Aorta (tissue), 5 donors: ENCODE data around the gene COX5B. TPM values are rescaled to one million over a fixed set of nuclear protein-coding genes. Genes with fewer than 3 reads are reported as not detected.
"Not testable (repeated sequence)": the region's sequence is repeated elsewhere in the genome, so short reads cannot be mapped to it uniquely, and the experiment has no call there.

Experiments used
- ATAC-seq: fragments of 200-7000 bp; cut with Tn5 transposase; one replicate; pipeline ENCODE4 v1.9.1; 2022; ENCODE audit warnings: moderate library complexity; ENCODE audit not compliant: low FRiP score
- DNase-seq, 2 donors: peaks; one replicate each; pipeline ENCODE4 v3.0.0-alpha.2; 2020
- H3K27ac ChIP-seq, 2 donors: one replicate each; pipeline ENCODE4 v1.5.1; 2013; ENCODE audit warnings: low read length in 2 of 2, mild to moderate bottlenecking in 2 of 2, moderate library complexity in 2 of 2, control low read depth in 1 of 2, inconsistent platforms in 1 of 2, low read depth in 1 of 2
- H3K27me3 ChIP-seq, 2 donors: one replicate each; pipeline ENCODE4 v1.6.1; 2013; ENCODE audit warnings: control low read depth in 1 of 2, low read length in 1 of 2, mild to moderate bottlenecking in 1 of 2, moderate library complexity in 1 of 2; ENCODE audit not compliant: insufficient read depth in 2 of 2, control insufficient read depth in 1 of 2
- H3K36me3 ChIP-seq, 2 donors: one replicate each; pipeline ENCODE4 v1.6.1; 2013; ENCODE audit warnings: control low read depth in 1 of 2, low read length in 1 of 2, mild to moderate bottlenecking in 1 of 2; ENCODE audit not compliant: insufficient read depth in 2 of 2, control insufficient read depth in 1 of 2
- H3K4me1 ChIP-seq, 2 donors: one replicate each; pipeline ENCODE4 v1.6.1; 2013; ENCODE audit warnings: low read length in 2 of 2, control low read depth in 1 of 2, mild to moderate bottlenecking in 1 of 2, moderate library complexity in 1 of 2; ENCODE audit not compliant: insufficient read depth in 2 of 2, control insufficient read depth in 1 of 2
- H3K4me3 ChIP-seq, 2 donors: one replicate each; pipeline ENCODE4 v1.5.1; 2013; ENCODE audit warnings: low read length in 2 of 2, control low read depth in 1 of 2, mild to moderate bottlenecking in 1 of 2
- H3K9me3 ChIP-seq: one replicate; pipeline ENCODE4 v1.6.1; 2013; ENCODE audit warnings: mild to moderate bottlenecking, low read length; ENCODE audit not compliant: control insufficient read depth
- WGBS, 2 donors: extraction: QIAGEN DNeasy Blood & Tissue Kit; methylation state at CpG; one replicate each; pipeline ENCODE4 v1.1.7; 2013; 5-methylcytosine and 5-hydroxymethylcytosine counted together
- intact Hi-C, 2 donors: fragments of 100-400 bp; cut with DNase I; formaldehyde crosslinking; loops; one replicate each; pipeline versions ENCODE4 v1.14.2 to v1.15.0; 2022
- polyA plus RNA-seq, 2 donors: library from polyadenylated mRNA; stranded (reverse); fragments of 200-250 nt; gene quantifications; one replicate each; pipeline ENCODE4 v1.2.3, GENCODE V29; 2013
- total RNA-seq, 2 donors: library from RNA; stranded (reverse); fragmentation: NEBNext Ultra II Directional; extraction: Animal tissue kit (Norgen Biotek cat#: 25700); gene quantifications; one replicate each; pipeline ENCODE4 v1.2.1, GENCODE V29; 2021
- donor health status: healthy with polysubstance abuse.
- donor health status: Bipolar disorder and iron deficiency.
- donor health status: DM: no; HTN: no; CAD: no.
- donor health status: DM: no; HTN: no; CAD: no.
- donor health status: DM: yes; HTN: yes; CAD: no.

The COX5B gene
- total and polyA plus RNA-seq, 4 donors: 114 to 286 (median 190) TPM

- H3K9me3 ChIP-seq: no peaks in the 10 kb centered on the region
- DNase-seq: peak; percentile 78 to 88
Measured at GRCh38 chr2:97662895-97663625, 17.2 kb downstream of the COX5B start.

GRCh38 chr2:97663626-97663961, 17.7 kb downstream of the COX5B start:
- no peak for ATAC-seq
- Histone ChIP-seq H3K27me3 (no peaks in the 10 kb centered on the region), H3K4me3 (peak overlapping the region; percentile 77 to 81), H3K9me3 (no peaks in the 10 kb centered on the region), H3K27ac (peak overlapping the region; percentile 80 to 85), H3K4me1 (no peaks in the 10 kb centered on the region), H3K36me3 (no peaks in the 10 kb centered on the region)
- intact Hi-C loops: loop anchor here in 1 of 2 donors (2.0 kb wide), 1 partner anchor 17 kb away; the partner anchor contains the start of gene COX5B
- 0 to 1% methylated on average over 21 to 46 of the region's 46 CpGs for WGBS, 2 donors
- DNase-seq: no peak

More at GRCh38 chr2:97662895-97663625, 17.2 kb downstream of the COX5B start:
- H3K36me3 ChIP-seq: no peaks in the 10 kb centered on the region
- peak overlapping the region; percentile 80 to 85 for H3K27ac ChIP-seq
- intact Hi-C loops: loop anchor here in 1 of 2 donors (2.0 kb wide), 1 partner anchor 16 kb away; the partner anchor contains the start of gene COX5B
- H3K4me1 ChIP-seq: no peaks in the 10 kb centered on the region
- no peaks in the 10 kb centered on the region for H3K27me3 ChIP-seq
- peak overlapping the region; percentile 77 to 81 for H3K4me3 ChIP-seq
- peak; percentile 35 for ATAC-seq
- 0% methylated on average over 24 of the region's 24 CpGs for WGBS, 2 donors

GRCh38 chr2:97663962-97664635, 18.2 kb downstream of the COX5B start, which contains the start of gene ACTR1B:
ACTR1B (minus strand) TSS chr2:97664044; CDS start chr2:97663890, 154 bp downstream.
- peak; percentile 98 for DNase-seq
- no peaks in the 10 kb centered on the region for H3K36me3 ChIP-seq
- intact Hi-C loops: loop anchor here (1.0 to 2.0 kb wide), 3 partner anchors 17 to 33 kb away; partner anchors contain the start of gene COX5B (in 1 of the 2)
- H3K4me1 ChIP-seq: no peaks in the 10 kb centered on the region
- peak within 1 kb of the TSS; percentile 77 to 81 for H3K4me3 ChIP-seq
- peak; percentile 97 for ATAC-seq
- no peaks in the 10 kb centered on the region for H3K27me3 ChIP-seq
- peak within 1 kb of the TSS; percentile 80 to 91 for H3K27ac ChIP-seq
- 0 to 1% methylated on average over 50 to 60 of the region's 60 CpGs for WGBS, 2 donors
- H3K9me3 ChIP-seq: no peaks in the 10 kb centered on the region

- 4 to 6% methylated on average over 21 of the region's 21 CpGs for WGBS, 2 donors
- no peaks in the 10 kb centered on the region for H3K36me3 ChIP-seq
- ATAC-seq: no peak
- intact Hi-C loops: loop anchor here in 1 of 2 donors (1.0 kb wide), 2 partner anchors 19 to 33 kb away; no protein-coding TSS in a partner anchor
- H3K4me3 ChIP-seq: peak overlapping the region; percentile 59 to 73
- H3K27ac ChIP-seq: peak overlapping the region in 1 of 2 donors; percentile 72
- H3K27me3 ChIP-seq: no peaks in the 10 kb centered on the region
- no peaks in the 10 kb centered on the region for H3K4me1 ChIP-seq
- no peaks in the 10 kb centered on the region for H3K9me3 ChIP-seq
- DNase-seq: peak in 1 of 2 donors; percentile 74
Measured at GRCh38 chr2:97664636-97664970, 18.7 kb downstream of the COX5B start.

GRCh38 chr2:97669448-97669847, 23.6 kb downstream of the COX5B start, which contains the start of gene C2orf92:
C2orf92 (plus strand) TSS chr2:97669713; CDS start chr2:97669789, 76 bp downstream.
- Histone ChIP-seq H3K27me3 (no peaks in the 10 kb centered on the region), H3K27ac (no peak within 1 kb of the TSS), H3K4me1 (no peaks in the 10 kb centered on the region), H3K4me3 (no peak within 1 kb of the TSS), H3K9me3 (no peaks in the 10 kb centered on the region), H3K36me3 (no peaks in the 10 kb centered on the region)
- ATAC-seq (no peak), DNase-seq (no peak)
- WGBS, 2 donors: 91% methylated on average over 6 of the region's 6 CpGs
- intact Hi-C loops: no loop called here

- DNase-seq: no peak
- H3K27me3 ChIP-seq: no peaks in the 10 kb centered on the region
- no peak for ATAC-seq
- no peaks in the 10 kb centered on the region for H3K36me3 ChIP-seq
- H3K4me3 ChIP-seq: no peak overlapping the region
- WGBS, 2 donors: 97 to 100% methylated on average over 1 of the region's 1 CpG
- no peak overlapping the region for H3K27ac ChIP-seq
- no peaks in the 10 kb centered on the region for H3K4me1 ChIP-seq
- no peaks in the 10 kb centered on the region for H3K9me3 ChIP-seq
- intact Hi-C loops: no loop called here
Measured at GRCh38 chr2:97670471-97670870, 24.6 kb downstream of the COX5B start.

GRCh38 chr2:97671526-97671925, 25.7 kb downstream of the COX5B start:
- Histone ChIP-seq H3K36me3 (no peaks in the 10 kb centered on the region), H3K27ac (no peak overlapping the region), H3K4me3 (no peak overlapping the region), H3K27me3 (no peaks in the 10 kb centered on the region), H3K4me1 (no peaks in the 10 kb centered on the region), H3K9me3 (no peaks in the 10 kb centered on the region)
- ATAC-seq: no peak
- peak in 1 of 2 donors; percentile 62 for DNase-seq
- intact Hi-C loops: no loop called here
- 96% methylated on average over 7 of the region's 7 CpGs for WGBS, 2 donors

- intact Hi-C loops, ATAC-seq, H3K4me1 ChIP-seq, H3K27ac ChIP-seq, H3K36me3 ChIP-seq, H3K27me3 ChIP-seq, H3K4me3 ChIP-seq, H3K9me3 ChIP-seq: not testable (repeated sequence)
- peak in 1 of 2 donors; percentile 41 for DNase-seq
- 86 to 88% methylated on average over 5 to 6 of the region's 6 CpGs for WGBS, 2 donors
Measured at GRCh38 chr2:97672606-97673140, 26.8 kb downstream of the COX5B start.
